ENCODE results near the gene AATK.

The AATK gene

DNA sequence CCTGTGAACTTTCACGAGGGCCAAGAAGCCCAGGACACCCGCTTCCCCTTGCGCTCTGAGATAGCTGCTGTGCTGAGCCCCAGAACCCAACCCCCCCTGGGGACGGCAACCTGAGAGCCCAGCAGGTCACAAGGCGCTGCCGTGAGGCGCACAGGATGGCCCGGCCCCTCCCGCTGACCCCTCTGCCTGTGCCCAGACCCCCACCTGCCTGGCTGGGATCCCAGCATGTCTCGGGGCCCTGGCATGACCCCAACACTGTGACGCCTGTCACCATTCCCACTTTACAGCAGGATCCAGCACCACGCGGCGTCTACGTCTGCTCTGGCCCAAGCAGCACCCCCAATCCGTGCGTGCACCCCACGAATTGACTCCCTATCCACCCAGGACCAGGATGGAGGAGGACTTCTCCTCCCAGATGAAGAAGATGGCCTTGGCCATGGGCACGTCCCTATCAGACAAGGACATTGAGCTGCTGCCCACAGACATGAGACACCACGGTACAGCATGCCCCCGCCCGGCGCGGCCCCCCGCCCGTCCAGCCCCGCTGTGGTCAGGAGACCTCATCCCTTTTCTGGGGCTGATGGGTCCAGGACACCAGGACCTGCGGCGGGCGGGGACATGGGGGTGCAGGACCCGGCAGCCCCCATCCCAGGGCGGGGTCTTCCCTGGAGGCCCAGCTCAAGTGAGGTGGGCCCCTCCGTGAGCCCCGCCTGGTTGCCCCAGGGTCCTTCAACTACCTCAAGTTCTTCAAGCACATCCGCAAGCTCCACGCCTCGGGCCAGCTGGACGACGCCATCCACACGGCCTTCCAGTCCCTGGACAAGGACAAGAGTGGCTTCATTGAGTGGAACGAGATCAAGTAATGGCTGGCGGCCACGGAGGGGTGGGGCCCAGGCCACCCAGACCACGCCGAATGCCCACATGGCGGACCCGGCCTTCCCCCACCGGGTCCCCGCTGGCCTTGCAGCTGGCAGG lies 15.1 kb upstream of the AATK start:
- no peak for DNase-seq (ENCODE audit: low spot score)

DNA sequence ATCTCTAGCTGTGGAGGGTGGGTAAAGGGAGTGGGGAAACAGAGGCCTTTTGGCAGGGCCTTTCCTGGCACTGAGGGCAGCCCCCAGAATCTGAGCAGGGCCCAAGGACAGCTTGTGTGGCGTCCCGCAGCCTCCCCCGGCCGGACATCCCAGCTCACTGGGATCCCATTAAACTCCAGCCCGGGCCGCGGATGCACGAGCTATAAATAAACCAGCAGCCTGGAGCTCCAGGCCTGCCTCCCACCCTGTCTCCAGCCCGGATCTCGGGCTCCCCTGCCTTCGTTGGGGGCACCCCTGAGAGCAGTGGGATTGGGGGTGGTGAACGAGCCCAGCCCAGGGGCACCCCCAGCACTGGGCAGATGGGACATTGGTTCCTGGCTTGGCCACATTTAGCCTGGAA lies 13.8 kb upstream of the AATK start:
- DNase-seq (ENCODE audit: low spot score) = no peak

DNA sequence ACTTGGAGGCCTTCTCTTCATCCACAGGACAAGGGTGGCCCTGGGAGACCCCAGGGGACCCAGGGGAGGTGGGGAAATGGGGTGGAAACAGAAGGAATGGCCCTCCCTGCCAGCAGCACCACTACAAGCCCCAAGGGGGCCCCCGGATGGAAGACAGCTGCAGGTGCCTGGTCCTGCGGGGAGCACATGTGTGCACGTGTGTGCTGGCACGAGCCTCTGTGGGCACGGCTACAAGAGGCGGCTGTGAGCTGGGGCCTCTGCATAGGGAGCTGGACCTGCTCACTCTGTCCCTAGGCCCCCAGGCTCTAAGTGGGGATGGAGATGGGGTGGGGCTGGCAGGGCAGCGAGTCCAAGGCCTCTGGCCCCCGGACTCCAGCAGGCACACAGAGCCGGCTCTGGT lies 13.2 kb upstream of the AATK start:
- no peak for DNase-seq (ENCODE audit: low spot score)

DNA sequence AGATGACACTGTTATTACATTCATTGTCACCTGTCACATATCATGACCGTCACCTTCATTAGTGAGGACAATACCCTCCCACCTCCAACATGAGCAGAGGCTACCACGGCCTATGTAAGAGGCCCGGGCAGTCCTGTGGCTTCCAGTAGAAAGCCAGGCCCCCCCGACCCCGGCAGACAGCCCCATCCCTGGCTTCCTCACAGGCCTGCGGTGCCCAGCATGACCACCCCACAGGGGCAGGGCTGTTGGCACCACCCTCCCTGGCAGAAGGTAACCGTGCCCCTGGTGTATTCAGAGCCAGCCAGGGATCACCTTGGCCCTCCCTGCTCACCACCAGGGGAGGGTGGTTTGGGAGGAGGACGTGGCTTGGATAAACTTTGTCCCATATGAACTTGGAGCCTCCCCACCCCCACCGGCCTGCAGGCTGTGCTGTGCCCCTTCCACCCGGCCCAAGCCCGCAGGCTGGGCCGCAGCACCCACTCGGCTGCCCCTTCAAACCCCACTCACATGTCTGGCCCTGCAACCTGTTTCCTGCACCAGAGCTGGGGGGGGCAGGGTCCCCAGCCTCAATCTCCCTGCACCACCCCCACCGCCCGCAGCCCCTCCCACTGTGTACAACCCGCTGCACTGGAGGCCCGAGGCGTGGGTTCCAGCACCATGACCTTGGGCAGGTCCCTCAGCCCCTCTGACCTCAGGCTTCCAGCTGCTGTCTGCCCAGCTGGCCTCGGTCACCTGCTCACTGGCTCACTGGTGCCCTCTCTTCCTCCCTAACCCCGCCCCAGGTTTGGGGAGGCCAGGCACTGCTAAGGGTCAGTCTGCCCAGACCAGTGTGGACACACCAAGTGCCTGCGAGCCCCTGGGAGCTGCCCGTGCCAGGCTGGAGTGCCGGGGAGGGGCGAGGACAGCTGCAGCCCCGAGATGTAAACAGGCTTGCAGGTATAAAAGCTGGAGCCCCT lies 12.4 kb upstream of the AATK start:
- no peak for DNase-seq (ENCODE audit: low spot score)

DNA sequence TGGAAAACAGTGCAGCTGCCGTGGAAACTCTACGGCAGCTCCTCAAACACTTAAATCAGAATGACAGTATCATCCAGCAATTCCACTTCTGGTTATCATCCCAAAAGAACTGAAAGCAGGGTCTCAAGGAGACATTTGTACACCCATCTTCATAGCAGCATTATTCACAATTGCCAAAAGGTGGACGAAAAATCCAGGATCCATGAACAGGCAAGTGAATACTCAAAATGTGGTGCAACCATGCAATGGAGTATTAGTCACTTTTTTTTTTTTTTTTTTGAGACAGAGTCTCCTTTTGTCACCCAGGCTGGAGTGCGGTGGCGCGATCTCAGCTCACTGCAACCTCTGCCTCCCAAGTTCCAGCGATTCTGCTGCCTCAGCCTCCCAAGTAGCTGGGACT lies 10.6 kb upstream of the AATK start:
- no peak for DNase-seq (ENCODE audit: low spot score)

DNA sequence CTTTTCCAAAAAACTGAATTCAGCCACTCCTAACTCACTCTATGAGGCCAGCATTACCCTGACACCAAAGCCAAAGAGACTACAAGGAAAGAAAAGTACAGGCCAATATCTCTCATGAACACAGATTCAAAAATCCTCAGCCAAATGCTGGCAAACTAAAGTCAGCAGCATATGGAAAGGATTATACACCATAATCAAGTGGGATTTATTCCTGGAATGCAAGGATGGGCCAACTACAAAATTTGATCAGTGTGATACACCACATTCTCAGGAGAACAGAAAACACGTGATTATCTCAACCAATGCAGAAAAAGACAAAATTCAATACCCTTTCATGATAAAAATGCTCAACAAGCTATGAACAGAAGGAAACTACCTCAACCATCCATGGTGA lies 7.7 kb upstream of the AATK start:
- DNase-seq (ENCODE audit: low spot score) = no peak

DNA sequence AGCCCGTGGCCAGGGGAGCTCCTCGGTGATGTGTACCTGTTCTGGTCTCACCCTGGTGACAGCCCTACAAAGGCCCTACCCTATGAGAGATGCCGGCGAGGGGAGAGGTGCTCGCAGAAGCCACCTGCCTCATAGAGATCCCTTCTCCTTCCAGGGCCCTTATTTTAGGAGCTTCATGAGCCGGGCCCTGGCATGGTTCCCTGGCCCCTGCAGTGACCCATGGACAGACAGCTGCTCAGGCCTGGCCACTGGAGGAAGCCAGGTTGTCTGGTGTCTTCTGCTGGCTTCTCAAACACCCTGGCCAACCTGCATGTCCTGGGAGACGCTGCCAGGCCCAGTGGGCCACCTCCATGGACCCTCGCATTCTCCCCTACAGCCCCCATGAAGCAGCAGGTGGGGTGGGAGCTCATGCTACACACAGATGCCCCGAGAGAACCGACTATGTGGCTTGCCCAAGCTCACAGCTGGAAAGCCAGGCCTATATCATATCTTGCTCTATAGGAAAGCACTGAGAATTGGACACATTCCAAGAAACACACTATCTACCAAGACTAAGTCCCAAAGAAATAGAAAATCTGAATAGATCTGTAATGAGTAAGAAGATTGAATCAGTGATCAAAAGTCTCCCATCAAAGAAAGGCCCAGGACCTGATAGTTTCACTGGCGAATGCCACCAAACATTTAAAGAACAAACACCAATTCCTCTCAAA lies 7.2 kb upstream of the AATK start:
- DNase-seq (ENCODE audit: low spot score) = no peak

DNA sequence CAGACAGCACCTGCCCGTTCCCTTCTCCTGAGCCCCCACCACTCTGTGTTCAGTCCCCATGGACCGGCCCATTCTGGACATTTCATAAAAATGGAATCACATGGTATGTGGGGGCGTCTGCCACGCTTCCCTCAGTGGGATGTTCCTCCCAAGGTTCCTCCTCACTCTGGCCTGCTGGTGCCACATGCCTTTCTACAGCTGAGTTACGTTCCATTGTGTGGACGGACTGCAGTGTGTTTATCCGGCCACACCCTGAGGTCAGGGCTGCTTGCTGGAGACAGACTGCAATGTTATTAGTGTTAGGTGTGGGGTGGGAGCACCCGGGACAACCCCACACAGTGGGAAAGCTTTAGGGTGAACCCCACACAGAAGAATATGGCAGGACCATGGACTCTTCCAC lies 5.9 kb upstream of the AATK start:
- no peak for DNase-seq (ENCODE audit: low spot score)

DNA sequence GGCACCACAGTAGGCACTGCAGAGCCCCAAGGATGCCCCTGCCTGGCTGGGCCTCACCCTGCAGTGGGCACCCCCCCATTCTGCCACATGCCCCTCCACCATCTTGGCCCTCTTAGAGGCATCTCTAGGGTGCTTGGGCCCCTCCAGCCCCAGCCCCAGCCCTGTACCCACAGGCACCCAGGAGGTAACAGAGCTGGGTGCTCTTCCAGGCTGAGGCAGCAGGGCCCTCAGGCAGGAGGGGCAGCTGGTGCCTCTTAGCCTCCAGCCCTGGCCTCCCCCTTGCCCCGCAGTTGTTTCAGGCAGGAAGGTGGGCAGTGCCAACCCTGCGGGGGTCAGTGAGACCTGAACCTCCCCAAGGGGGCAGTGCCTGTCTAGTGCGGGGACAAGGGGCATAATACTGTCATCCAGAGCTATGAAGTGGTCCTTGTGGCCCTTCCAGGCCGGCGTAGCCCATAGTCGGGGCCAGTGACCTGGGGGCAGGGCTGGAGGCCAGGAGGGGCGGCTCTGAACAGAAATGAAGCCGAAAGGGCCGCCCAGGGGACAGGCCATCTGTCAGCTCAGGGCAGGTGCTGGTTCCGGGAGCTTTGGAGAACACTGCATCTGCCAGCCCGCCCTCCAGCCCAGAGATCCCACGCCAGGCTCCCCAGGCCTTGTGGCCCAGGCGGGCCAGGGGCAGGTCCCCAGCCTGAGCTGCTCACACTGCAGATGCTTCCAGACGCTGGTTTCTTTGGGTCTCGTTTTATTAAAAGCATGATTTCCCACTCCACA lies 4.9 kb upstream of the AATK start:
- DNase-seq (ENCODE audit: low spot score) = no peak

DNA sequence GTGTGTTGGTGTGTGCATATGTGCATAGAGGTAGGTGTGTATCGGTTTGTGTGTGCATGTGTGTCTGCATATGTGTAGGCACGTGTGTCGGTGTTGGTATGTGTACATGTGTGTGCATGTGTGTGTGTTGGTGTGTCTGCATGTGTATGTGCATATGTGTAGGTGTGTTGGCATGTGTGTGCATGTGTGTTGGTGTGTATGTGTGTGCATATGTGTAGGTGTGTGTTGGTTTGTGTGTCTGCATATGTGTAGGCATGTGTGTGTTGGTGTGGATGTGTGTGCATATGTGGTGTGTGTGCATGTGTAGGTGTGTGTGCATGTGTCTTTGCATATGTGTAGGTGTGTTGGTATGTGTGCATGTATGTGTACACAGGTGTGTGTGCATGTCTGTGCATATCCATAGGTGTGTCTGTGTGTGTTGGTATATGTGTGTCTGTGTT lies 3.9 kb upstream of the AATK start:
- no peak for DNase-seq (ENCODE audit: low spot score)

DNA sequence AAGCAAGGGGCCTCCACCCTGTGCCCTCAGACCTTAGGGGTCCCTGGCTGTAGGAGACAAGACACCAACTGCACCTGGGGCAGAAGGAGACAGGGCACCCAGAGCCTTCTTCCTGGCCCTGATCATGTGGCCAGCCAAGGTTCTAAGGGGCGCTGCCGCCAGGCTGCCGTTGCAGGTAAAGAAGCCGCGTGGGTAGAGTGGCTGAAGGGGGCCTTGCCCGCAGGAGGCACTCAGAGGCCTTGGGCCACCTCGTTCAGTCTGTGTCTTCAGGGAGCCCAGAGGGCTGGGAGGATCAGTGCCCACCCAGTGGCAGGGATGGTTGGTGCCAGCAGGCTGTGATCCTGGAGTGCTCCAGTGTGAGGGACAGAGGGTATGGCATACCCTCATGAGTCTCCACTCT lies 1.6 kb upstream of the AATK start:
- no peak for DNase-seq (ENCODE audit: low spot score)

DNA sequence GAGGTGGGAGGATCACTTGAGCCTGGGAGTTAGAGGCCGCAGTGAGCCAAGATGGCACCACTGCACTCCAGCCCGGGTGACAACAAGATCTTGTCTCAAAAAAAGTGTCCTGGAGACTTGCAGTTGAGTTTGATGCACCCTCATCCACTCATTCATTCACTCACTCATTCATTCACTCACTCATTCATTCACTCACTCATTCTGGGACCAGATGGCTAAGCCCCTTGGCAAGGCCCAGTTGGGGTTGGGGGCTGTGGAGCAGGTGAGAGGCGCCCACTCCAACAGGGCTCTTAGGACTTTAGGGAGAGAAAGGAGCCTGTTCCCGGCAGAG lies 1.1 kb upstream of the AATK start:
- DNase-seq (ENCODE audit: low spot score) = no peak

DNA sequence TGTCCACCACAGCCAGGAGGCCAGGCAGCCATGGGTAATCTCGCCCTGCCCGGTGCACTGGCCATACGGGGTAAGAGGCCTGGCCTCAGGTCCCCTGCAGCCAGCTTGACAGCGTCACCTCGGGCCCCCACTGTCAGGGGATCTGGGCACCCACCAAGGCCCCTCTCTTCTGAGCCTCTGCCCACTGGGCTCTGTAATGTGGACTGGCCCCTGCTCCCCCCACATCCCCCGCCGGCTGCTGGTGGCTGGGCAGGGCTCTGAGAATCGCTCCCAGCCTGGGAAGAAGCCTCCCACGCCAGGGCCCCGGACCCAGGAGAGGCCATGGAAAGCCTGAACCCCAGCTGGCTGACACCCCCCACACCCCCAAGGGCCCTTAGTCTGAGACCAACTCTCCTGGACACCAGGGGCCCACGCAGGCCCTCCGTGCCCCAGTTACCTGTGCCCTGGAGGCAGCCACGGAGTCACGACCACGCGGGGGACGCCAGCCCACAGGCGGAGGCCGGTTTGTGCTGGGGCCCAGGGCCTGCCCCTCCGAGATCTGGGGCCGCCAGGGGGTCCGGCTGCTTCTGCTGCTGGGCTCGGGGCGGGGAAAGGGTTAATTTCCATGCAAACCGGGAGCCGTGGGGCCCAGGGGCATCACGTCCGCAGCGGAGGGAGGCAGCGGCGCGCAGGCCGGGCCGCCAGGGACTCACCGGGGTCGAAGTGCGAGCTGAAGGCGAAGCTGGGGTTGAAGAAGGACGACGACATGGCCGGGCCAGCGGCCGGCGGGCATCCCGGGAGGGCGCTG lies 582 bp downstream of the AATK start, which contains the start of gene PVALEF:
Gene PVALEF, plus strand, starts transcription at position 262 of the 787 bp plus-strand sequence. CDS start 15,720 bp downstream, outside the sequence.
- DNase-seq (ENCODE audit: low spot score) = peak; percentile 86

DNA sequence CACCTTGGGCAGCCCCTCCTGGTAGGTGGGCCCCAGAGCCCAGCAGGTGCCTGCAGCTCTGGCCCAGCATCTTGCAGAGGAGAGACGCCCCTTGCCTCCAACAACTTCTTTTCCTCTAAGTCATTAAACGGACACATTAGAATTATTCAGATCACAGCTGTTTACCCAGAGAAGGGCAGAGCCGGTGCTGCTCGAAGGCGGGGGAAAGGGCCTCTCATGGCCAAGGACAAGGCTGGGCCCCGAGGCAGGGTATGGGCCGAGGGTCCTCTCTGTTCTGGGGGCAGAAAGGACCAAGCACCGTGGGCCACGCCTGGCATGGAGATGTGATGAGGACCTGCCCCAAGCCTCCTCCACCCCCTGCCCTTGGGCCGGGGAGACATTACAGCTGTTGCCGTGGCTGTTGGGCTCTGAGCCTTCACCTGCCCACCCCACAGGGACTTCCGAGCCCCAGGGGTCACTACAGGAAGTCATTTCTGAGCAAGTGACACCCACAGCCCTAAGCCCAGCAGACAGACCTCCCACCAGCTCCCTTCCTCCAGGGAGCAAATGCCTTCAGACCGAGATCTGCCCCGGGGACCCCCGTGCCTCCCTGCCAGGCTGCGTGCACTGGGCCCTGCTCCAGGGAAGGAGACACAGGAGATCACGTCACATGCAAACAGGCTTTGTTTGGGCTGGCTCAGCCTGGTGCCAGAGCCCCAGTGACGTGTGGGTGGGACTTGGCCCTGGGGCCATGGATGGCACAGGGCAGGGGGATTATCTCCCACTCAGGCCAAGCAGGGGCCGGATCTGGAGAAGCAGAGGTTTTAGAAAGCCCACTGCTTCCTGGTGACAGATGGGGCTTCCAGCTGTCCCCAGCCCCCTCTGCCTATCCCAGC lies 1.4 kb downstream of the AATK start:
- no peak for DNase-seq (ENCODE audit: low spot score)

DNA sequence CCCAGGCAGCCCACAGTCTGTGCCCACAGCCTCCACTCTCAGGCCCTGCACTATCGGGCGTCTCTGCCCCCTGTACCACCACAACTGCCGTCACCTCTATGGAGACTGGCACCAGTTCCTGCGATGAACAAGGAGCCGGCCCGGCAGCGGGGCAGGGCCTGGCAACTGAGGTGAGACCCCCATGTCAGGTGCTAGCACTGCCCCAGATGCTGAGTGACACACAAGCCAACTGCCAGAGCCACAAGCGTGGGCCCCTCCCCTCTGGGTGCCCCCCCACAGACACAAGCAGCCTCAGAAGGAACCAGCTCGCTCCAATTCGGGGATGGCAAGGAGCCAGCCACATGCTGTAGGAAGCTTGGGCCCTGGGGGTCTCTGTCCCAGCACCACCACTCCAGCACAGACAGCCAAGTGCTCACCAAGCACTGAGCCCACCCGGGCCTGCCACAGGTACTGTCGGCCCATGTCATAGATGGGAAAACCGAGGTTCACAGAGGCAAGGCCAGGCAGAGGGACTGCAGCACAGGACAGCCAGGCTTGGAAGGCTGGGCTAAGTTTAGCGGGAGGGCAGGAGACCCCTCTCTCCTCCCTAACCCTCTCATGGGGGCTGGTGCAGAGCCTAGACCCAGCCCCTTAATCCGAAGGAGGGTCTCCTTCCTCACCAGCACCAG lies 2.2 kb downstream of the AATK start:
- DNase-seq (ENCODE audit: low spot score) = no peak

DNA sequence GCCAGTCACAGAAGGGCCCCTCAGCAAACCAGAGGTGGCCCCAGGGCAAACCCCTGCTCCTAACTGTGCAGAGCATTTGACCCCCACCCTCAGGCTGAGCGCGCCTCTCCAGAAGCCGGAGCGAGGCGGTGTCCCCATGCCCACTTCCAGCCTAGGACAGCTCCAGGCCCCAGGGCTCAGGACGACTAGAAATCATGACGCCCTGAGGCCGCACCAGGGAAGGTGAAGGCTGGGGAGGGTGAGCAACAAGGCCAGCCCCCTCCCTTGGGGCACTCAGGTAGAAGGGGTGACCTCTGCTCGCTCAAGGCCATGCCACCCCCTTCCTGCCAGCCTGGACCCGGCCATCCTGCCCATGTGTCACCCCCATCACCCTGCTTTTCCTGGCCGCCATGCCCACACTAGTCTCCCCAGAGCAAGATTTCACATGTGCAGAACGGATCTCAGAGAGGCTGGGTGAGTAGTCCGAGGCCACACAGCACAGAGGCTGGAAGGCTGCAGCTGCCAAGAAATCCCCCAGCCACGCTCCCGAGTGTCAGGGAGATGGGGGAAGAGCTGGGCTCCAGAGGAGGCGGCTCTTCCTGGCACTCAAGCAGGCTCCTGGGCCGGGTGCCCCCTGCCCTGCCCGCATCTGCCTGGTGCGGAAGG lies 2.8 kb downstream of the AATK start:
- DNase-seq (ENCODE audit: low spot score) = no peak

DNA sequence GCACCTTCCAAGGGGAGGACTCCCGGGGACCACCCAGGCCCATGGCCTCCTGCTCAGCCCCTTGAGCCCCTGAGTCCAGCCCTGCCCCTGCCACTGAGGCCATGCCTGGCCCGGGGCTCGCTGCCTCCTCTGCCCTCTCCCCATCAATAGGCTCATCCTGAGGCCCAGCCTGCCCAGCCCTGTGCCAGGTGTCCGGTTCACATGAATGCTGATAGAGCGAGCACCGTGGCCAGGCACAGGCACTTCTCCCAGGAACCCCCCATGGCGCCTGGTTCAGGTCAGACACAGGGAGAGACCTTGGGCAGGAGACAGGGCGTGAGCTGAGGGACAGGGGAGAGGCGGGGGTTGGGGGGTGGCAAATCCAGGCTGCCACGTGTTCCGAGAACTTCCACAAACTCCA lies 3.5 kb downstream of the AATK start:
- no peak for DNase-seq (ENCODE audit: low spot score)

DNA sequence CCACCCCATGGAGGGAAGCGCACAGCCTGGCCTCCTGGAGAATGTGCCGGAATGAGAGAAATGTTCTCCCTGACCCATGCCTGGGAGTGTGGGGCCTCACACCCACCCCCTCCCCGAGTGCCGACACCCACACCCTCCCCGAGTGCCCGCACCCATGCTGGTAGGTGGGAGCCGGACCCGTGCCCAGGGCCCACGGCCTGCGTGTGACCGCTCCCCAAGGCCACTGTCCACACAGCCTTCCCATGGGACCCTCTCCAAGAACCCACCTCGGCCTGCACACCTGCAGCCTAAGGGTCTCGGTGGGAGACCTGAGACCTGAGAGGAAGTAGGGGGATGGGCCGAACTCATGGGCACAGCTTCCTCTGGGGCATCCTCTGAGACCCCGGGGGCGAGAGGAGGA lies 4.0 kb downstream of the AATK start:
- DNase-seq (ENCODE audit: low spot score) = no peak

DNA sequence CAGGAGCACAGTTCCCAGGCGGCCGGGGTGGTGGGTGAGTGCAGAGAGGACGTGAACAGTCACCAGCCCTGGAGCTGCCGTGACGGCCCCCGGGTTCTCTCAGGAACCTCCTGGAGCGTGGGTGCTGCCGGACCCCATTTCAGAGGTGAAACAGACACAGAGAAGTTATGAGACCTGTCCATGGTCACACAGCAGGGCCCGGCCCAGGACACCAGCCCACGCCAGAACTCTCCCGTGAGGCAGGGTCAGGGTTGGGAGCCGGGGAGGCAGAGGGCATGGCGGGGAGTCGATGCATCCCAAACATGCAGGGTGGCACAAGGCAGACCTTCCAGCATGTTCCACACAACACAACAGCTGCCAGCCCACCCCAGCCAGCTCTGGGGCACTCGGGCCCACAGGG lies 4.5 kb downstream of the AATK start:
- DNase-seq (ENCODE audit: low spot score) = no peak
